Fibroblast of lung (primary cell): ENCODE results near the gene SLC51B.

Source experiments
- EZH2 ChIP-seq: IDR thresholded peaks from 2 replicates; pipeline ENCODE4 v1.5.1; 2012; ENCODE audit warnings: low read length, control low read depth, mild to moderate bottlenecking; ENCODE audit errors: missing control alignments
- TF ChIP-seq, protein P1 (sequence below), 2 donors: IDR thresholded peaks in 1 of 2; conservative IDR thresholded peaks in 1 of 2; 1 replicate in 1 of 2; 2 replicates in 1 of 2; pipeline ENCODE4 v1.5.1; 2011 to 2012; ENCODE audit warnings: low read length in 2 of 2, control low read depth in 1 of 2, inconsistent platforms in 1 of 2, low read depth in 1 of 2, mild to moderate bottlenecking in 1 of 2

DNA sequence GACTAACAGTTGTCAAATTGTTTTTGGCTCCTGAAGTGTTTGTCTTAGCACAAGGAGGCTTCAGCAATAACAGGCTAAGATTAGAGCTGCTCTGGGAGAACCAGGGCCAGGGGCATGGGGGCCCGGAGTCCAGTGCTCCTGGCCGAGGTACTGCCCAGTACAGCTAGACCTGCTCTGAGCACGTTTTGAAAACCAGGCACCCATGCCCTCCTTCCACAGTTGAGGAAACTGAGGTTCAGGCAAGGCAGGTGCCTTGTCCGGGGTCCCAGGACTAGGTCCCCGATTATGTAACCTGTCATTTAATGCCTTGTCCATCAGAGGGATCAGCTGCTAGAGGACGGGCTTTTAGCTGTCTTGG, 50.5 kb downstream of the SLC51B start:
- TF ChIP-seq, protein P1, sequence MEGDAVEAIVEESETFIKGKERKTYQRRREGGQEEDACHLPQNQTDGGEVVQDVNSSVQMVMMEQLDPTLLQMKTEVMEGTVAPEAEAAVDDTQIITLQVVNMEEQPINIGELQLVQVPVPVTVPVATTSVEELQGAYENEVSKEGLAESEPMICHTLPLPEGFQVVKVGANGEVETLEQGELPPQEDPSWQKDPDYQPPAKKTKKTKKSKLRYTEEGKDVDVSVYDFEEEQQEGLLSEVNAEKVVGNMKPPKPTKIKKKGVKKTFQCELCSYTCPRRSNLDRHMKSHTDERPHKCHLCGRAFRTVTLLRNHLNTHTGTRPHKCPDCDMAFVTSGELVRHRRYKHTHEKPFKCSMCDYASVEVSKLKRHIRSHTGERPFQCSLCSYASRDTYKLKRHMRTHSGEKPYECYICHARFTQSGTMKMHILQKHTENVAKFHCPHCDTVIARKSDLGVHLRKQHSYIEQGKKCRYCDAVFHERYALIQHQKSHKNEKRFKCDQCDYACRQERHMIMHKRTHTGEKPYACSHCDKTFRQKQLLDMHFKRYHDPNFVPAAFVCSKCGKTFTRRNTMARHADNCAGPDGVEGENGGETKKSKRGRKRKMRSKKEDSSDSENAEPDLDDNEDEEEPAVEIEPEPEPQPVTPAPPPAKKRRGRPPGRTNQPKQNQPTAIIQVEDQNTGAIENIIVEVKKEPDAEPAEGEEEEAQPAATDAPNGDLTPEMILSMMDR (conservative IDR thresholded peaks at IDR 0.05 in 1 of 2, IDR thresholded peaks at IDR 0.05 in 1 of 2; ENCODE audit: low read depth in 1 of 2, low read length in 2 of 2) = no peak
- no peak for TF ChIP-seq EZH2
